Thyroid gland (tissue), 4 donors: ENCODE results near the gene ZNF865. TPM values are rescaled to one million over a fixed set of nuclear protein-coding genes. Genes with fewer than 3 reads are reported as not detected.

ENCODE experiments used
- DNase-seq, 2 donors: peaks; one replicate each; pipeline ENCODE4 v3.0.0-alpha.2; 2019
- H3K27ac ChIP-seq, 3 donors: fragments of 200-600 bp; sonication (generic); 1 replicate in 2 of 3; 2 replicates in 1 of 3; pipeline ENCODE4 v1.5.1; 2016 to 2019; ENCODE audit warnings: mild to moderate bottlenecking in 1 of 3, moderate library complexity in 1 of 3
- H3K27me3 ChIP-seq: fragments of 200-600 bp; sonication (generic); one replicate; pipeline ENCODE4 v1.5.1; 2019
- H3K36me3 ChIP-seq, 2 donors: fragments of 200-600 bp; sonication (generic); one replicate each; pipeline ENCODE4 v1.5.1; 2016 to 2019
- H3K4me1 ChIP-seq, 2 donors: fragments of 200-600 bp; sonication (generic); one replicate each; pipeline ENCODE4 v1.5.1; 2017 to 2019
- H3K4me3 ChIP-seq, 3 donors: fragments of 200-600 bp; sonication (generic); replicated peaks in 1 of 3; 1 replicate in 2 of 3; 2 replicates in 1 of 3; pipeline ENCODE4 v1.5.1; 2016; ENCODE audit warnings: mild to moderate bottlenecking in 1 of 3
- H3K9me3 ChIP-seq: fragments of 200-600 bp; sonication (generic); one replicate; pipeline ENCODE4 v1.5.1; 2017
- POLR2A ChIP-seq, 2 donors: fragments of 450-650 bp; IDR thresholded peaks; one replicate each; pipeline ENCODE4 v1.6.1; 2017; ENCODE audit warnings: antibody characterized with exemption in 2 of 2, mild to moderate bottlenecking in 2 of 2, moderate library complexity in 1 of 2
- WGBS, 2 donors: methylation state at CpG; one replicate each; pipeline ENCODE4 v1.1.5; 2017; 5-methylcytosine and 5-hydroxymethylcytosine counted together
- intact Hi-C: fragments of 100-400 bp; cut with DNase I; formaldehyde crosslinking; loops from one replicate; pipeline ENCODE4 v1.15.1; 2023
- total RNA-seq, 4 donors: library from RNA; depleted of rRNA; stranded (reverse); fragments of >200 nt; gene quantifications; one replicate each; pipeline ENCODE4 v1.2.3, GENCODE V29; 2016
- TF ChIP-seq, protein P1 (sequence below), 6 experiments: fragments of 200-600 bp in 3 of 6; fragments of 450-650 bp in 3 of 6; sonication (generic) in 3 of 6; IDR thresholded peaks; one replicate each; pipeline ENCODE4 v1.5.1; 2016 to 2019; ENCODE audit warnings: antibody characterized with exemption in 6 of 6, mild to moderate bottlenecking in 2 of 6, inconsistent platforms in 1 of 6, moderate library complexity in 1 of 6

The ZNF865 gene
- total RNA-seq, 4 donors from 2014 or later: 5.5 to 12.6 (median 9.1) TPM

DNA sequence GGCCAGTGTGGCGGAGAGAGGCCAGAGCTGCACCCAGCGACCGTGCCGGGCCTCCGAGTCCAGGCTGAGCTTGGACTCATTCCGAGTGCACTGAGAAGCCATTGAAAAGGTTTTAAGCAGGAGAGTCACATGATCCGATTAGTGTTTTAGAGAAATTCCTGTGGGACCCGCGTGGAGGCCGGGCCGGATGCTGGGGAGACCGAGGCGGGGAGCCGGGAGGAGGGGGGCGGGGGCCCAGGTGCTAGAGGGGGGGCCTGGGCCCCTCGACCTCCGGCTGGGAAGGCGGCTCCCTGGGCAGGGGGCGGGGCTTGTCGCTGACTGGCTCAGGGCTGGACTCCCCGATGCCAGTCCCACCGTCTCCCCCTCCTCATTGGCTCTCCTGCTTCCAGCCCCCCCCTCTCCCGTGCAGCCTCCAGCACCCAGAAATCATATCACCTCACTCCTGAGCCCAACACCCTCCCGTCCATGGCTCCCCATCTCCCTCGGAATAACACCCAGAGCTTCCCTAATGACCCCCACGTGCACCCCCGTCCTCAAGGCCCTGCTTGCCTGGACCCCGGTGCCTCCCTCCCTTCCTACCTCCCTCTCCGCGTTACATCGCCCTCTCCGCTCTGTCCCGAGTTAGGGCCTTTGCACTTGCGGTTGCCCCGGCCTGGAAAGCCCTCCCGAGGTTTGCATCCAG, 19.6 kb upstream of the ZNF865 start:
- Histone ChIP-seq H3K9me3 (no peaks in the 10 kb centered on the region), H3K27ac (peak overlapping the region; percentile 61 to 74 (median 69)), H3K36me3 (no peaks in the 10 kb centered on the region), H3K27me3 (no peaks in the 10 kb centered on the region), H3K4me1 (peaks cover 15 to 31% of the 10 kb centered on the region in 2 donors), H3K4me3 (peak overlapping the region in 1 of 3 donors; percentile 27)
- intact Hi-C loops: no loop called here
- DNase-seq: peak; percentile 95
- 3 to 4% methylated on average over 23 to 24 of the region's 36 CpGs for WGBS, 2 donors
- TF ChIP-seq, protein P1, sequence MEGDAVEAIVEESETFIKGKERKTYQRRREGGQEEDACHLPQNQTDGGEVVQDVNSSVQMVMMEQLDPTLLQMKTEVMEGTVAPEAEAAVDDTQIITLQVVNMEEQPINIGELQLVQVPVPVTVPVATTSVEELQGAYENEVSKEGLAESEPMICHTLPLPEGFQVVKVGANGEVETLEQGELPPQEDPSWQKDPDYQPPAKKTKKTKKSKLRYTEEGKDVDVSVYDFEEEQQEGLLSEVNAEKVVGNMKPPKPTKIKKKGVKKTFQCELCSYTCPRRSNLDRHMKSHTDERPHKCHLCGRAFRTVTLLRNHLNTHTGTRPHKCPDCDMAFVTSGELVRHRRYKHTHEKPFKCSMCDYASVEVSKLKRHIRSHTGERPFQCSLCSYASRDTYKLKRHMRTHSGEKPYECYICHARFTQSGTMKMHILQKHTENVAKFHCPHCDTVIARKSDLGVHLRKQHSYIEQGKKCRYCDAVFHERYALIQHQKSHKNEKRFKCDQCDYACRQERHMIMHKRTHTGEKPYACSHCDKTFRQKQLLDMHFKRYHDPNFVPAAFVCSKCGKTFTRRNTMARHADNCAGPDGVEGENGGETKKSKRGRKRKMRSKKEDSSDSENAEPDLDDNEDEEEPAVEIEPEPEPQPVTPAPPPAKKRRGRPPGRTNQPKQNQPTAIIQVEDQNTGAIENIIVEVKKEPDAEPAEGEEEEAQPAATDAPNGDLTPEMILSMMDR (IDR thresholded peaks at IDR 0.05): no peak
- TF ChIP-seq POLR2A (IDR thresholded peaks at IDR 0.05): peak in 1 of 2 donors; percentile 20

GRCh38 chr19:55586976-55587668, 18.3 kb upstream of the ZNF865 start:
- Histone ChIP-seq H3K27me3 (no peaks in the 10 kb centered on the region), H3K9me3 (no peaks in the 10 kb centered on the region), H3K4me3 (peak overlapping the region in 2 of 3 donors; percentile 9 to 21), H3K36me3 (no peaks in the 10 kb centered on the region), H3K4me1 (peaks cover 7 to 20% of the 10 kb centered on the region in 2 donors), H3K27ac (peak overlapping the region; percentile 6 to 51 (median 13))
- TF ChIP-seq POLR2A (IDR thresholded peaks at IDR 0.05): peak in 1 of 2 donors; percentile 39
- TF ChIP-seq, protein P1 (IDR thresholded peaks at IDR 0.05): no peak
- DNase-seq: peak; percentile 98 to 99
- intact Hi-C loops: no loop called here
- 1 to 2% methylated on average over 28 to 37 of the region's 40 CpGs for WGBS, 2 donors

- intact Hi-C loops: no loop called here
- Histone ChIP-seq H3K4me1 (peaks cover 4 to 13% of the 10 kb centered on the region in 2 donors), H3K27ac (no peak overlapping the region), H3K9me3 (no peaks in the 10 kb centered on the region), H3K36me3 (peaks cover 0 to 6% of the 10 kb centered on the region in 2 donors), H3K27me3 (no peaks in the 10 kb centered on the region), H3K4me3 (no peak overlapping the region)
- DNase-seq: no peak
- TF ChIP-seq, protein P1 (IDR thresholded peaks at IDR 0.05): no peak
- TF ChIP-seq POLR2A (IDR thresholded peaks at IDR 0.05): no peak
- WGBS, 2 donors: 92 to 93% methylated on average over 8 of the region's 8 CpGs
Observed at GRCh38 chr19:55588738-55589137, 16.7 kb upstream of the ZNF865 start.

GRCh38 chr19:55590109-55590508, 15.3 kb upstream of the ZNF865 start:
- WGBS, 2 donors: 63 to 68% methylated on average over 7 of the region's 7 CpGs
- H3K4me1 ChIP-seq: peaks cover 4 to 13% of the 10 kb centered on the region in 2 donors
- H3K9me3 ChIP-seq: no peaks in the 10 kb centered on the region
- TF ChIP-seq, protein P1 (IDR thresholded peaks at IDR 0.05): no peak
- no peak for TF ChIP-seq POLR2A (IDR thresholded peaks at IDR 0.05)
- no peak overlapping the region for H3K27ac ChIP-seq
- H3K4me3 ChIP-seq: no peak overlapping the region
- no peaks in the 10 kb centered on the region for H3K27me3 ChIP-seq
- intact Hi-C loops: no loop called here
- peaks cover 0 to 10% of the 10 kb centered on the region in 2 donors for H3K36me3 ChIP-seq
- DNase-seq: no peak

DNA sequence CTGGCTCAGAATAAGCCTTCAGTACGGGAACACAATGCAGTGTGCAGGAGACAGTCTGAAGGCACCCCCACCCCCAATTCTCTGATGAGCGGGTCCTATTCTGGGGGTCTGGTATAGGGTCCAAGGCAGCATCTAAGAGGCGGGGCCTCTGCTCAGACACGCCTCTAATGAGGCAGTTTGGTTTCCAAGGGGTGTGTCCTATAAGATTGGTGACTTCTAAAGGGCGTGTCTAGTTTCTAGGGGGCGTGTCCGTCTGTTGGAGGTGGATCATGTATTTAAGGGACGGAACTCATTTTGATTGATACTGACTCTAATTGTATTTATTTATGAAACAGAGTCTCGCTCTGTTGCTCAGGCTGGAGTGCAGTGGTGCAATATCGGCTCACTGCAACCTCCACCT, 14.8 kb upstream of the ZNF865 start:
- no peak for TF ChIP-seq POLR2A (IDR thresholded peaks at IDR 0.05)
- TF ChIP-seq, protein P1 (IDR thresholded peaks at IDR 0.05): no peak
- no peaks in the 10 kb centered on the region for H3K27me3 ChIP-seq
- 91 to 92% methylated on average over 10 of the region's 10 CpGs for WGBS, 2 donors
- peaks cover 4 to 13% of the 10 kb centered on the region in 2 donors for H3K4me1 ChIP-seq
- DNase-seq: no peak
- H3K4me3 ChIP-seq: no peak overlapping the region
- H3K36me3 ChIP-seq: peaks cover 4 to 12% of the 10 kb centered on the region in 2 donors
- intact Hi-C loops: no loop called here
- no peak overlapping the region for H3K27ac ChIP-seq
- H3K9me3 ChIP-seq: no peaks in the 10 kb centered on the region
